ENCODE data around the gene TMEM138. TPM values are rescaled to one million over a fixed set of nuclear protein-coding genes. Genes with fewer than 3 reads are reported as not detected.

TMEM138 gene
- total and polyA plus RNA-seq, 2 of the 13 experiments (the other 11 are each of a cell fraction or from before 2014, with no cell fraction given) = 43.5 to 61.0 TPM

DNA sequence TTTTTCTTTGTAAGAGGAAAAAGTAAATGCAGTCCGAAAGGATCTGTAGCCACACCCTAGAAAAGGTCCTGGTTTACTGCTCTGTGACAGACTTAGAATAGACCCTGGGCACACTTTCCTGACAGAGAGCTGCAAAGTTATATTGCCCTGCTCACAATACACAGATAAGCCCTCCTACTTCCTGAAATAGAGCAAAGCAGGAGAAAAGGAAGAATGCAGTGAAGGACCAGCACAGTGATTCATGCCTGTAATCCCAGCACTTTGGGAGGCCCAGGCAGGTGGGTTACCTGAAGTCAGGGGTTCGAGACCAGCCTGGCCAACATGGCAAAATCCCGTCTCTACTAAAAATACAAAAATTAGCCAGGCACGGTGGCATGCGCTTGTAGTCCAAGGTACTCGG, 2.7 kb upstream of the TMEM138 start:
- 94% methylated on average over 6 of the region's 6 CpGs for WGBS (ENCODE audit: low lambda C conversion rate)
- Histone ChIP-seq H3K4me2 (ENCODE audit: low read depth, low read length) (no peak overlapping the region), H3K9me3 (ENCODE audit: low read length) (no peaks in the 10 kb centered on the region), H3K79me2 (ENCODE audit: insufficient read depth, low read length) (peaks cover 17% of the 10 kb centered on the region), H3K4me1 (ENCODE audit: insufficient read depth, low read length) (peaks cover 38% of the 10 kb centered on the region), H3K9ac (ENCODE audit: insufficient read depth, low read depth, low read length) (no peak overlapping the region), H3K4me3 (replicated peaks in 1 of 3; ENCODE audit: insufficient read depth in 1 of 3, low read depth in 2 of 3, low read length in 3 of 3) (no peak overlapping the region), H4K20me1 (ENCODE audit: insufficient read depth, low read length) (no peaks in the 10 kb centered on the region), H3K27me3 (ENCODE audit: control insufficient read depth in 1 of 2, insufficient read depth in 2 of 2, low read length in 2 of 2) (no peaks in the 10 kb centered on the region; a peak in 1 of 5 replicates), H2AFZ (ENCODE audit: low read length) (no peak overlapping the region), H3K36me3 (replicated peaks in 1 of 2; ENCODE audit: control insufficient read depth in 1 of 2, insufficient read depth in 2 of 2, low read length in 2 of 2) (peaks cover 4 to 8% of the 10 kb centered on the region in 2 experiments; a peak in 4 of 5 replicates), H3K27ac (ENCODE audit: extremely low read length, insufficient read depth, low read length) (no peak overlapping the region)
- BruUV-seq (replicated peaks) = no TSS peak
- in situ Hi-C loops (cut with HindIII; ENCODE audit: extremely low pct_ligation_motif_present, low pct_unique_long_range_greater_than_20kb) (no loop called here), intact Hi-C loops (cut with micrococcal nuclease; ENCODE audit: unreplicated experiment) (no loop called here)
- no peak for ATAC-seq
- ChIA-PET CTCF (ENCODE audit: low intra/inter-chr PET ratio, low total read pairs) (no interaction called here), POLR2A (interaction anchor here (3.6 to 9.9 kb wide), 3 partner anchors 24 to 70 kb away, joined by 29 to 146 read pairs (median 64); partner anchors contain the start of genes CPSF7, DDB1, SDHAF2 and TKFC)
- TF ChIP-seq FOXJ3 (CRISPR knock-in tag; IDR thresholded peaks at IDR 0.05; ENCODE audit: borderline replicate concordance) (no peak), ZNF431 (CRISPR knock-in tag; IDR thresholded peaks at IDR 0.05; ENCODE audit: borderline replicate concordance, low read depth) (no peak), ZC3H4 (CRISPR knock-in tag; IDR thresholded peaks at IDR 0.05; ENCODE audit: borderline replicate concordance) (no peak), JUND (CRISPR knock-in tag; IDR thresholded peaks at IDR 0.05) (no peak), RBM39 (IDR thresholded peaks at IDR 0.05; ENCODE audit: low read depth, low read length, poor library complexity, severe bottlenecking) (no peak), SPEN (CRISPR knock-in tag; IDR thresholded peaks at IDR 0.05; ENCODE audit: low read depth) (no peak), HNF4A (CRISPR knock-in tag; IDR thresholded peaks at IDR 0.05) (no peak), TBX2 (CRISPR knock-in tag; IDR thresholded peaks at IDR 0.05; ENCODE audit: borderline replicate concordance) (no peak), MAZ (IDR thresholded peaks at IDR 0.05; ENCODE audit: borderline replicate concordance, low read depth, low read length) (no peak), MAZ (CRISPR knock-in tag; IDR thresholded peaks at IDR 0.05; ENCODE audit: low read depth) (no peak), GZF1 (CRISPR knock-in tag; IDR thresholded peaks at IDR 0.05) (no peak), SP4 (CRISPR knock-in tag; IDR thresholded peaks at IDR 0.05) (no peak), ATF7 (IDR thresholded peaks at IDR 0.05) (no peak), ATF7 (CRISPR knock-in tag; IDR thresholded peaks at IDR 0.05) (no peak), RAD21 (CRISPR knock-in tag; IDR thresholded peaks at IDR 0.05) (no peak), ZNF720 (CRISPR knock-in tag; IDR thresholded peaks at IDR 0.05) (no peak), ZFP37 (CRISPR knock-in tag; IDR thresholded peaks at IDR 0.05; ENCODE audit: borderline replicate concordance) (no peak)
- TF ChIP-seq, protein P1, sequence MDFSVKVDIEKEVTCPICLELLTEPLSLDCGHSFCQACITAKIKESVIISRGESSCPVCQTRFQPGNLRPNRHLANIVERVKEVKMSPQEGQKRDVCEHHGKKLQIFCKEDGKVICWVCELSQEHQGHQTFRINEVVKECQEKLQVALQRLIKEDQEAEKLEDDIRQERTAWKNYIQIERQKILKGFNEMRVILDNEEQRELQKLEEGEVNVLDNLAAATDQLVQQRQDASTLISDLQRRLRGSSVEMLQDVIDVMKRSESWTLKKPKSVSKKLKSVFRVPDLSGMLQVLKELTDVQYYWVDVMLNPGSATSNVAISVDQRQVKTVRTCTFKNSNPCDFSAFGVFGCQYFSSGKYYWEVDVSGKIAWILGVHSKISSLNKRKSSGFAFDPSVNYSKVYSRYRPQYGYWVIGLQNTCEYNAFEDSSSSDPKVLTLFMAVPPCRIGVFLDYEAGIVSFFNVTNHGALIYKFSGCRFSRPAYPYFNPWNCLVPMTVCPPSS (IDR thresholded peaks at IDR 0.05) = no peak
- TF ChIP-seq, protein P2, sequence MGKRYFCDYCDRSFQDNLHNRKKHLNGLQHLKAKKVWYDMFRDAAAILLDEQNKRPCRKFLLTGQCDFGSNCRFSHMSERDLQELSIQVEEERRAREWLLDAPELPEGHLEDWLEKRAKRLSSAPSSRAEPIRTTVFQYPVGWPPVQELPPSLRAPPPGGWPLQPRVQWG (CRISPR knock-in tag; IDR thresholded peaks at IDR 0.05; ENCODE audit: borderline replicate concordance, low read depth) = no peak
- TF ChIP-seq, protein P3, sequence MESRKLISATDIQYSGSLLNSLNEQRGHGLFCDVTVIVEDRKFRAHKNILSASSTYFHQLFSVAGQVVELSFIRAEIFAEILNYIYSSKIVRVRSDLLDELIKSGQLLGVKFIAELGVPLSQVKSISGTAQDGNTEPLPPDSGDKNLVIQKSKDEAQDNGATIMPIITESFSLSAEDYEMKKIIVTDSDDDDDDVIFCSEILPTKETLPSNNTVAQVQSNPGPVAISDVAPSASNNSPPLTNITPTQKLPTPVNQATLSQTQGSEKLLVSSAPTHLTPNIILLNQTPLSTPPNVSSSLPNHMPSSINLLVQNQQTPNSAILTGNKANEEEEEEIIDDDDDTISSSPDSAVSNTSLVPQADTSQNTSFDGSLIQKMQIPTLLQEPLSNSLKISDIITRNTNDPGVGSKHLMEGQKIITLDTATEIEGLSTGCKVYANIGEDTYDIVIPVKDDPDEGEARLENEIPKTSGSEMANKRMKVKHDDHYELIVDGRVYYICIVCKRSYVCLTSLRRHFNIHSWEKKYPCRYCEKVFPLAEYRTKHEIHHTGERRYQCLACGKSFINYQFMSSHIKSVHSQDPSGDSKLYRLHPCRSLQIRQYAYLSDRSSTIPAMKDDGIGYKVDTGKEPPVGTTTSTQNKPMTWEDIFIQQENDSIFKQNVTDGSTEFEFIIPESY (CRISPR knock-in tag; IDR thresholded peaks at IDR 0.05) = no peak
- TF ChIP-seq, protein P4, sequence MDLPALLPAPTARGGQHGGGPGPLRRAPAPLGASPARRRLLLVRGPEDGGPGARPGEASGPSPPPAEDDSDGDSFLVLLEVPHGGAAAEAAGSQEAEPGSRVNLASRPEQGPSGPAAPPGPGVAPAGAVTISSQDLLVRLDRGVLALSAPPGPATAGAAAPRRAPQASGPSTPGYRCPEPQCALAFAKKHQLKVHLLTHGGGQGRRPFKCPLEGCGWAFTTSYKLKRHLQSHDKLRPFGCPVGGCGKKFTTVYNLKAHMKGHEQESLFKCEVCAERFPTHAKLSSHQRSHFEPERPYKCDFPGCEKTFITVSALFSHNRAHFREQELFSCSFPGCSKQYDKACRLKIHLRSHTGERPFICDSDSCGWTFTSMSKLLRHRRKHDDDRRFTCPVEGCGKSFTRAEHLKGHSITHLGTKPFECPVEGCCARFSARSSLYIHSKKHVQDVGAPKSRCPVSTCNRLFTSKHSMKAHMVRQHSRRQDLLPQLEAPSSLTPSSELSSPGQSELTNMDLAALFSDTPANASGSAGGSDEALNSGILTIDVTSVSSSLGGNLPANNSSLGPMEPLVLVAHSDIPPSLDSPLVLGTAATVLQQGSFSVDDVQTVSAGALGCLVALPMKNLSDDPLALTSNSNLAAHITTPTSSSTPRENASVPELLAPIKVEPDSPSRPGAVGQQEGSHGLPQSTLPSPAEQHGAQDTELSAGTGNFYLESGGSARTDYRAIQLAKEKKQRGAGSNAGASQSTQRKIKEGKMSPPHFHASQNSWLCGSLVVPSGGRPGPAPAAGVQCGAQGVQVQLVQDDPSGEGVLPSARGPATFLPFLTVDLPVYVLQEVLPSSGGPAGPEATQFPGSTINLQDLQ (CRISPR knock-in tag; IDR thresholded peaks at IDR 0.05) = no peak
- FAIRE-seq = no peak
- DNase-seq (ENCODE audit: low spot score) = no peak
